ENCODE data around the gene ADGRG3. TPM values are rescaled to one million over a fixed set of nuclear protein-coding genes. Genes with fewer than 3 reads are reported as not detected.

The ADGRG3 gene
- total and polyA plus RNA-seq, 2 of the 13 experiments (the other 11 are each of a cell fraction or from before 2014, with no cell fraction given) = 2.7 to 11.8 TPM

DNA sequence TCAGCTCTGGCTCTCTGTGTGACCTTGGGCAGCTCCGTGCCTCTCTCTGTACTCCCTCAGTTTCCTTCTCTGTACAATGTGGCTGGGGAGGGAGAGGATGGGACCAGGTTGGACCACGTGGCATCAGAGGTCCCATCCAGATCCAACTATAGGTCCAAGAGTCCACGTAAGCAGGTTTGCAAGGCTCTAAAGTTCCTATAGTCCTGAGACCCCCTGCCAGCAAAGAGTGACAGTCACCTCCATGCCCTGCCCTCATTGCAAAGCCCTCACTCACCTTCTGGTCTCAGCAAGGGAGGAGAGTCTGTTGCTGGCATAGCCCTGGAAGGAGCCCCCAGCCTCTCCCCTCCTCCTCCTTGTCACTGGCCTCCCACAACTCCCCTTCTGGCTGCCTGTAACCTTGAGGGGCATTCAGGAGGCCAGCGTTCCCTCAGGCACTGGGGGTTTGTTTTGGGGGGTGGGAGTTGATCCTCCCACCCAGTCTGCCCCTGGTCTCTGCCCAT lies 20.4 kb downstream of the ADGRG3 start (continued):
- no peak for TF ChIP-seq ZBTB37 (CRISPR knock-in tag; IDR thresholded peaks at IDR 0.05)
- 0 out of 2 replicates have a peak, but pooled peaks have one; percentile 37 for TF ChIP-seq ZBTB38 (CRISPR knock-in tag; IDR thresholded peaks at IDR 0.05)
- TF ChIP-seq CBFB (CRISPR knock-in tag; IDR thresholded peaks at IDR 0.05) = no peak
- TF ChIP-seq ZBTB1 (CRISPR knock-in tag; IDR thresholded peaks at IDR 0.05; ENCODE audit: borderline replicate concordance) = no peak
- TF ChIP-seq ZNF703 (CRISPR knock-in tag; IDR thresholded peaks at IDR 0.05; ENCODE audit: borderline replicate concordance) = no peak
- no peak for TF ChIP-seq ARHGAP35 (CRISPR knock-in tag; IDR thresholded peaks at IDR 0.05; ENCODE audit: borderline replicate concordance)
- no peak for TF ChIP-seq NR3C1 (CRISPR knock-in tag; IDR thresholded peaks at IDR 0.05)
- TF ChIP-seq PAWR (CRISPR knock-in tag; IDR thresholded peaks at IDR 0.05; ENCODE audit: borderline replicate concordance) = no peak
- no peak for TF ChIP-seq SRSF4 (IDR thresholded peaks at IDR 0.05; ENCODE audit: low read depth, low read length, poor library complexity, severe bottlenecking)
- TF ChIP-seq HHEX (CRISPR knock-in tag; IDR thresholded peaks at IDR 0.05) = no peak
- TF ChIP-seq ZNF232 (CRISPR knock-in tag; IDR thresholded peaks at IDR 0.05; ENCODE audit: borderline replicate concordance) = no peak
- no peak for TF ChIP-seq HINFP (CRISPR knock-in tag; IDR thresholded peaks at IDR 0.05; ENCODE audit: low read depth)
- no peak for TF ChIP-seq ZNF451 (CRISPR knock-in tag; IDR thresholded peaks at IDR 0.05)
- no peak for TF ChIP-seq SMARCE1 (IDR thresholded peaks at IDR 0.05; ENCODE audit: borderline replicate concordance)
- TF ChIP-seq, protein P1, sequence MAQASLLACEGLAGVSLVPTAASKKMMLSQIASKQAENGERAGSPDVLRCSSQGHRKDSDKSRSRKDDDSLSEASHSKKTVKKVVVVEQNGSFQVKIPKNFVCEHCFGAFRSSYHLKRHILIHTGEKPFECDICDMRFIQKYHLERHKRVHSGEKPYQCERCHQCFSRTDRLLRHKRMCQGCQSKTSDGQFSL (CRISPR knock-in tag; IDR thresholded peaks at IDR 0.05) = no peak
- TF ChIP-seq ZNF337 (CRISPR knock-in tag; IDR thresholded peaks at IDR 0.05; ENCODE audit: borderline replicate concordance, low read depth) = no peak
- no peak for TF ChIP-seq RAD51 (IDR thresholded peaks at IDR 0.05; ENCODE audit: borderline replicate concordance)
- TF ChIP-seq GABPB1 (CRISPR knock-in tag; IDR thresholded peaks at IDR 0.05) = no peak
- TF ChIP-seq ZNF12 (CRISPR knock-in tag; IDR thresholded peaks at IDR 0.05) = no peak
- no peak for TF ChIP-seq ESRRA (CRISPR knock-in tag; IDR thresholded peaks at IDR 0.05; ENCODE audit: low read depth)
- 0 out of 2 replicates have a peak, but pooled peaks have one; percentile 41 for TF ChIP-seq ZNF34 (CRISPR knock-in tag; IDR thresholded peaks at IDR 0.05; ENCODE audit: borderline replicate concordance)
- 0 out of 2 replicates have a peak, but pooled peaks have one; percentile 55 for TF ChIP-seq EED (CRISPR knock-in tag; IDR thresholded peaks at IDR 0.05)
- peak; percentile 60; the same call in 1 of the 2 replicates for TF ChIP-seq YEATS4 (CRISPR knock-in tag; IDR thresholded peaks at IDR 0.05; ENCODE audit: borderline replicate concordance)
- no peak for TF ChIP-seq KDM4B (CRISPR knock-in tag; IDR thresholded peaks at IDR 0.05)
- 0 out of 4 replicates have a peak, but pooled peaks of 1 of the 2 experiments have one; percentile 16 for TF ChIP-seq HMGXB4 (CRISPR knock-in tag; IDR thresholded peaks at IDR 0.05; ENCODE audit: borderline replicate concordance in 1 of 2, low read depth in 1 of 2)
- TF ChIP-seq SALL1 (CRISPR knock-in tag; IDR thresholded peaks at IDR 0.05) = peak; percentile 11; the same call in 1 of the 2 replicates
- no peak for TF ChIP-seq SIN3A (IDR thresholded peaks at IDR 0.05; ENCODE audit: borderline replicate concordance, low read depth, low read length)

Data from HepG2 (cell line).